ELF-1 (cell line): ENCODE data around the gene NFYA.

Experiments used
- DNase-seq: peaks from one replicate; pipeline ENCODE4 v3.0.0-alpha.2; 2016; ENCODE audit warnings: low read depth, low spot score

The NFYA gene

DNA sequence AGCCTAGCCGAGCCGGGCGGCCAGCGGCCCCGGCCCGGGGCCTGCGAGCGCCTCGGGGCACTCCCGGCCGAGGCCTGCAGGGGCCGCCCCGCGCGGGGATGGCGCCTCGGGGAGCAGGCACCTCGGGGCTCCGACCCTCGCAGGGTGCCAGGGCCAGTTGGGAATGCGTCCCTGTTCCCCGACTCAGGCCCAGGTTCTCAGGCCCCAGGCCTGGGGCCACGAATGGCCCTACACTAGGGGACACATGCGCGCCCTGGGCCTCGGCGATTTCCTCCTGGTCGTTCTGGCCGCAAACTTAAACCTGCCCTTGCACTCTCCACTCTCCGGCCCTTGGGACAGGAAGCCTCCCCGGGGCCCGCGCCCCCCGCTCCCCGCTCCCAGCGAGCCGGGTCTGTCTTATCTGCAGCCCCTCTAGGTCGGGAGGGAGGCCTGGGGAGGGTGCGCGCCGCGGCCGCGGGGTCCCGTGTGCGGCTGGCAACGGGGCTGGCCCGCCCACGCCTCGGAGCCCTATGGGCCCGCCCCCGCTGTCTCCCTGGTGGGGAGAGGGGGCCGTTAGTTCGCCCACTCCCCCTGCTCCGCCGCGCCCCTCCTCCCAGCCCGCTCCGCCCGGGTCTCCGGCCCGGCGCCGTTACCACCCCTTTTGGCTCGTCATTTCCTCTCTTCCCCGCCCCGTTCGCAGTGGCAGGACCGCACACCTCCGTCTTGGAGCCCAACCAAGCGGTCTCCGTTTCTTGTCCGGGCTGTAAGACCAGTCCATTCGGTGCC lies 611 bp downstream of the NFYA start:
- peak; percentile 93 for DNase-seq

DNA sequence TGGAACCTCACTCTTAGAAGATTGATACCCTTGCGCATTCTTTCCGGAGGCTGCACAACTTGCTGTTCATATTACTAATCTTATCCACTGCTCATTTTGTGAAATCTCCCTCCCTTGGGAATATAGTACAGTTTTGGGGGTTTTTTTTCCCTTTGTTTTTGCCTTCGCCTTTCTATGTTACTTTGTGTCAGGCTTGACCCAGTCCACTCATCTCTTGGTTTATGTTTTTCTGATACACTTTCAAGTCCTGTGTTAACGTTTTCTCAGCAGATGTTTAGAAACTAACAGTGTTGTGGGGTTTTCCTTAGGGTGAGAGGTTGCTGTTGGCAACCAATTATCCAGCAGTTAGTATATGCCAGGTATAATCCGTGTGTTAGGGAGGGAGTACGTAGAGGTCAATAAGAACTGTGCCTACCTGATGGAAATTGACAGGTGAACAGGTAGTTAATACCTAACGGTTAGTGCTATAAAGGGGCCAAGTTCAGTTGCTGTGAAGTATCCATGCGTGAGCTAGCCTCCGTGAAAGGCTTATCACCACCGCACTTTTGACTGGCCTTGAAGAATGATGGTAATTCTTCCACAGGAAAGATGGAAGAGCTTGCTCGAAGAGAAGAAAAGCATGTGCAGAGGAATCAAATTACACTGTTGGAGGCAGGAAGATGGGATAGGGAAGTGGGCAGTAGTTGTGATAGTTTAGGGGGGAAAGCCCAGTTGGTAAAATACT lies 1.4 kb downstream of the NFYA start:
- peak; percentile 31 for DNase-seq

DNA sequence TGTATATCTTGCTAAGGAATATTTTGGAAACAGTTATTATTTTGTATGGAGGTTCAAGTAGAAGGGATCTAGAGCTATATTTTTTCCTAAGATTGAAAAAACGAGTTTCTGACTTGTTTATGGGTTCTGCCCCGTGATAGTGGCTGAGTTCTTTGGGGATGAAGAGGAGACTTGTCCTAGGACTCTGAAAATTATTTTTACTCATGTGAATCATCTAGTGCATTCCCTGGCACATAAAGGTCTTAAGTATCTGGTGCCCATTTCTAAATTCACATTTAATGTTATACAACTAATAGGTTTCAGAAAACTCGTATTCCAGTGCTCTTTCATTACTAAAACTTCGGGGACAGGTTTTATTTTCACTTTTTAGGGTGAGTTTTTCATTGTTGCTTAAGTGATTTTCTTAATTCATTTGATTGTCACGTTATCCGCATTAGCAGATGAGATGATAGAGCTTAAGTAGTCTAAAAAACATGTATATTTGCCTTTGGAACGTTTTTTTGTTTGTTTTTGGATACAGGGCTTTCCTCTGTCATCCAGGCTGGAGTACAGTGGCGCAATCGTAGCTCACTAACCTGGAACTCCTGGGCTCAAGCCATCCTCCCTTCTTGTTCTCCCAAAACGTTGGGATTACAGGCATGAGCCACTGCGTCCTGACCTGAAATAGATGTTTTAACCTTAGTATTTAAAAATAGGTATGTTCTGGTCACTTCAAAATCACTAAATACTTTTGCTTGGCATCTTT lies 2.1 kb downstream of the NFYA start:
- DNase-seq: no peak

DNA sequence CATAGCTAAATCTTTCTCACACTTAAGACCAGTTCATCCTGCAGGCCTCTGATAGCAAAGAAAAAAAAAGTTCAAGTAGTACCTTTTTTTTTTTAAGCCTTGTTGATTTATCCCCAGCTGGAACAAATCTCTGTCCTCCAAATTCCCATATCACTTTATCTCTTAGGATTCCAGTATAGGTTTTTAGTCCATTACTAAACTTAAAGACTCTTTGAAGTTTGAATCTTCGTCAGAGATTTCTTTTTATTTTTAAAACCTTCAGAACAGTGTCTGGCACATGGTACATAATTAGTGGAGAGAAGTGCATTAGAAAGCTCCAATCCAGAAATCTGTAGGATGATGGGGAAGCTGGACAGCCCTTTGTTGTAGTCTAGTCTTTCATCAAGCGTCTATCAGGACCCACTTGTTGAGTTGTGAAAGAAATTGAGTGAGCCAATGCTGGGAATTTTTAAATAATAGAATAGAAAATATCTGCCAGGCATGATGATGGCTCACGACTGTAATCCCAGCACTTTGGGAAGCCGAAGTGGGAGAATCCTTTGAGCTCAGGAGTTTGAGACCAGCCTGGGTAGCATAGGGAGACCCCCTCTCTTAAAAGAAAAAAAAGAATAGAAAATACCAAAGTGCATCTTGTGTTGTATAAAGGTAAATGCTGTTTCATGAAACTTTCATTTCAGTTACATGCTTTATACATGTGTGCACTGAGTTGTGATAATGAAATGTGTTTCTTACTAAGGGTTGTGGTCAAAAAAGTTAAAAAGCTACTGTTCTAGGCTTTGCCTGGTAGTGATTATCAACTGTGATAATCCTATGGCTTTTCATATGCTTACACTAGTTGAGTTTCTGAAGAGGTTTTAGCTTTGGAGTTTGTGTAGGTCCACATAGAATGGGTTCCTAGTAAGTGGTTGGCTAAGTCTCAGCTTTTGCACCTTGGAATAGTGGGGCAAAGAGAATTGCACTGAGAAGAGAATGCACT lies 3.2 kb downstream of the NFYA start:
- no peak for DNase-seq

DNA sequence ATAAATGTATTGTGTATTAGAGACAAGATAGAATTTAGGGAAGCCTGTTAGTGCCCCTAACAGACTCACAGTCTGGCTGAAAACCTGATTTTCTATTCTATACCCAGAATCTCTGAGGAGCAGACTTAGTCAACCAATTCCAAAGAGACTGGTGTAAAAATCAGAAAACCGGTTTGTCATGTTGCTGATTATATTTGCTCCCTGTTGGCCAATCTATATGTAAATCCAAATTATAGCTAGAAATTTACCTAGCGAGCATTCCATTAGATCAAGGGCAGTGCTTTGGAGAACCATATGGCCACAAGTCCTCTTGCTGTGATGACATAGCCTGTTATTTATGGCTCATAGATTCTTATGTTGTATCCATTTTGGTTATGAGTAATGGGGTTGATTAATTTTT lies 4.8 kb downstream of the NFYA start:
- no peak for DNase-seq

DNA sequence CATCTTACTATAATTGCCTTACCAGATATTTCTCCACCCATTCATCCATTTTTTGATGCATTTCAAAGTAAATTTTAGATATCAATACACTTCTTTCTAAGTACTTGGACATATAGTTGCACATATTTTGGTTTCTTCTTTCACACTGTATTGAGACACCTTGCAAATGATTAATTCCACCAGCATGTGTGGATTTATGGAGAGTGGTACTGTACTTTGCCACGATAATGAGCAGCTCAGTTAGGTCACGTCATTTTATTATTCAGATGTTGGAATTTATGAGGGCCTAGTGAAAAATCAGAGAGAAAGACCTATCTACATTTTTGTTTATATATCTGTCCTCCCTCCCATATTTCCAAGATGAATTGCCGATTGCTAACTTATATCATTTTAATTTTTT lies 5.3 kb downstream of the NFYA start:
- no peak for DNase-seq

DNA sequence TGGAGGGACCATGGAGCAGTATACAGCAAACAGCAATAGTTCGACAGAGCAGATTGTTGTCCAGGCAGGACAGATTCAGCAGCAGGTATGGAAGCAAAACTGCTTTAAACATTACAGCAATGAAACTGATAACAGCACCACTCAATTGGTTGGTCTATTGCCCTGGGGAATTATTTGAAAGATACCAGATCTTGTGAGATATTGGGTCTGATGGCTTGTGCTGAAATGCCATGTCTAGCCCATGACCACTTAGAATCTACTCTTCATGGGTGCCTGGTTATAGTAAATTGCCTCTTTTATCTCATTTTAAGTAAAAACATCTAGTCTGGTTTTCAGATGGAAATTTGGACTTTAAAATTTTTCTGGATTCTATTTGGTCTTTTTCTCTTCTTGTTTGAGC lies 6.3 kb downstream of the NFYA start:
- no peak for DNase-seq

DNA sequence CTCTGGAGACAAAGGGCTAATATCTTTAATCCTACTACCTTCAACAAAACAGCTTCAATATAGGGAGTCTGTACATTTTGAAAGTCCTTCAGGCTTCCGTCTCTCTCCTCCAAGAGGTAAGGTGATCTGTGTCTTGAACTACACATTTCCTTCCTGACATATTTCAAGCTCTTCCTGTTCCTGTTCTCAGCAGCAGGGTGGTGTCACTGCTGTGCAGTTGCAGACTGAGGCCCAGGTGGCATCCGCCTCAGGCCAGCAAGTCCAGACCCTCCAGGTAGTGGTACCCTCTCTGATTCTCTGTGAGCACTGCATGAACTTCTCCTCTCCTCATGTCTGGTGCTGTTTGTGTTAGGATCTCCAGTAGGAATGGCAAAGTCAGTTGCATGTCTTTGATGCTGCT lies 7.8 kb downstream of the NFYA start:
- no peak for DNase-seq

DNA sequence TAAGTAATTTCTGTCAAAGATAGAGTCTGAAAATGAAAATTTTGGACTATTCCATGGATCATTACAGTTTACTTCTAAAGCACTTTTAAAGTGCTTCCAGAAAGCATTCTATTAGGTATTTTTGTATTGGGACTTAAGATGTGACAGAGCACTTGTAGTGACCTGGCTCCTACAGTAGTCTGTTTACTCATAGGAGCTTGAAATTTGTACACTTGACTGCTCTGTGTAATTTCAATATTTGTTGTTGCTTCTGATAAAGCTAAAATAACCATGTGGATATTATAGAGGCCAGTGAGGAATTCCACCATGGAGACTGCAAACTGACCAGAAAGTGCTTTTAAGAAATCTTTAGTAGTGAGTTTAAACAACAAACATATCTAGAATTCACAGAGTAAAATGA lies 10.3 kb downstream of the NFYA start:
- no peak for DNase-seq

DNA sequence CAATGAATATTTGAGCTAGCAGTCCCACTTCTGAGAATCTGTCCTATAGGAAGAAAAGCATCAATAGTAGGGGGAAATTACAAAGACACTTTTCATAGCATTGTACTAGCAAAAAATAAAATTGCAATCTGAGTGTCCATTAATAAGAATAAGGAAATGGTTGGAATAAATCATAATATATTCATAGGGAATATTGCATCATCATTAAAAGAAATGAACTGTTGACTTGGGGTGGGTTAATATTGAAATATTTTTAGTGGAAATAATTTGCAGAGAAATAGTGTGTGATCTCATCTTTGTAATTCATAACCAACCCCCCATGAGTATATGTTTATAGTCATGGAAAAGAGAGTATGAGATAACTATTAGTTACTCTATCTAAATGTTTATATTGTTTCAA lies 12.4 kb downstream of the NFYA start:
- DNase-seq: no peak

DNA sequence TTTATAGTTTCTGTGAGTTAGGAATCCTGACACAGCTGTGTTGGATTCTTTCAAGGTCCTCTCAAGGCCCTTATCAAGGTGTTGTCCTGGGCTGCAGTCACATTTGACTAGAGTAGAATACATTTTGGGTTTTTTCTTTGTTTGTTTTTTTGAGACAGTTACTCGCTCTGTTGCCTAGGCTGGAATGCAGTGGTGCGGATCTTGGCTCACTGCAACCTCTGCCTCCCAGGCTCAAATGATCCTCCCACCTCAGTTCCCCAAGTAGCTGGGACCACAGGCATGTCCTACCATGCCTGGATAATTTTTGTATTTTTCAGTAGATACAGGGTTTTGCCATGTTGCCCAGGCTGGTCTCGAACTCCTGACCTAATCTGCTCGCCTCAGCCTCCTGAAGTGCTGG lies 15.7 kb downstream of the NFYA start:
- DNase-seq: no peak

DNA sequence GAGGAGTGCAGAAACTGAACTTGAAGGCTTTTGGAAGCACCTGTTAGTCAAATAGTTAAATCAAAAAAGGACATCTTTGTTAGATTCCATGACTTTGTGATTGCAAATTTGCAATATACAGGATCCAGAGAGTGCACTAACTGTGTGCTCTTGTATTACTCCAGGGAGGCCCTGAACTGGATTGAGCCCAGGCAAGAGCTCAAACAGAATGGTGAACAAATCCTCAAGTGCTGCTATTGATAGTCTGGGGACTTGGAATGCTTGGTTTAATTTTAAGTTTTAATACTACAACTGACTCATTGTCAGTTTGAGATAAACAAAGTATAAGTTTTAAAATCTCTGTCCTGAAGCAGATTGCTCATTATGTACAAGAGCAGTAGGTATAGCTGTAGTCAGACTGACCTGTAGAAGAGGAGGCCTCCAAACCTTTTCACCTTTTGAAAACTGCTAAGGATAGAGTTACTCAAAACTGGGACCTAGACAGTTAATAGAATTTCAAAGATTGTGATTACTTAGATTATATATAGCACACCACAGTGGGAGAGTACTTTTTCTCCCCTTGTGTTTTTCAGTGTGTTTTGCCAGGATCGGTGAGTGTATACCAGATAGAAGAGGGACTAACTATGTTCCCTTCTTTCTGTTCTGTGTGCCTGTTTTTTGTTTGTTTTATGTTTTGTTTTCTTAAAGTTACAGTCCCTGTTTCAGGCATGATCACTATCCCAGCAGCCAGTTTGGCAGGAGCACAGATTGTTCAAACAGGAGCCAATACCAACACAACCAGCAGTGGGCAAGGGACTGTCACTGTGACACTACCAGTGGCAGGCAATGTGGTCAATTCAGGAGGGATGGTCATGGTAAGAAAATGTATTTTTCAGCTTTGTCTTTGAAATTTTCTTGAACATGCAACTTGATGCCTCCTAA lies 18.3 kb downstream of the NFYA start:
- no peak for DNase-seq

DNA sequence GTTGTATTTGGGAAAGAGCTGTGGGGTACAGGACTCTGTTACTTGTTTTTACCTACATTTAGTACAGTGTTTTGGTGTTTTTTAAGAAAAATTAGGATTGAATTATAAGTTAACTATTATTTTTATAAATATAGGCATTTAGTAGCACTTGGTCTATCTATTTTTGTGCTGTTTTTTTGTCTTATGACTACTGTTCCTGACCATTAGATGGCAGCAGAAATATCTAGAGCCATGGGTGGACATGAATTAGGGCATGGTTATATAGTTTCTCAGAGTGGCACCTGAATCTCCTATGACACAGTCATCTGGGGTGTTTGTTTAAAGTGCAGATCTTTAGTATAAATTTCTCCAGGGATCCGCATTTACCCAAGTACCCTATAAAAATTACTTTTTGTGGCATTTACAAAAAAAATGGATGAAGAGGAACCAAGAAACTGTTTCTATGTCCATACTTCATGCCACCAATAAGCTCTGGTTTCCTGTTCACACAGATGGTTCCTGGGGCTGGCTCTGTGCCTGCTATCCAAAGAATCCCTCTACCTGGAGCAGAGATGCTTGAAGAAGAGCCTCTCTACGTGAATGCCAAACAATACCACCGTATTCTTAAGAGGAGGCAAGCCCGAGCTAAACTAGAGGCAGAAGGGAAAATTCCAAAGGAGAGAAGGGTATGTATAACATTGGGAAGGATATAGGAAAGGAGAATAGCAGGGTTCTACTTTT lies 19.8 kb downstream of the NFYA start:
- no peak for DNase-seq

DNA sequence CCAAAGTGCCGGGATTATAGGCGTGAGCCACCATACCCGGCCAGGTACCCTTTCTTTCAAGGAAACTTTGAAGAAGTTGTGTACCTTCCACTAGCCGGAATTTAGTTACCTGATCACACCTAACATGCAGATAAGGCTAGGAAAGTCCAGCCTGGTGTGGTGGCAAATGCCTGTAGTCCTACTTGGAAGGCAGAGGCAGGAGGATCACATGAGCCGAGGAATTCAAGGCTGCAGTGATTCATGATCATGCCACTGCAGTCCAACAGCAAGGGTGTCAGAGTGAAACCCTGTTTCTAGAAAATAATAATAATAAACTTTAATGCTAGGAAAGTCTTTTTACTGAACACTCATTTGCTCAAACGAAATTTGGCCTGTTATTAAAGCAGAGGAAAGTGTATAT lies 21.0 kb downstream of the NFYA start:
- no peak for DNase-seq

DNA sequence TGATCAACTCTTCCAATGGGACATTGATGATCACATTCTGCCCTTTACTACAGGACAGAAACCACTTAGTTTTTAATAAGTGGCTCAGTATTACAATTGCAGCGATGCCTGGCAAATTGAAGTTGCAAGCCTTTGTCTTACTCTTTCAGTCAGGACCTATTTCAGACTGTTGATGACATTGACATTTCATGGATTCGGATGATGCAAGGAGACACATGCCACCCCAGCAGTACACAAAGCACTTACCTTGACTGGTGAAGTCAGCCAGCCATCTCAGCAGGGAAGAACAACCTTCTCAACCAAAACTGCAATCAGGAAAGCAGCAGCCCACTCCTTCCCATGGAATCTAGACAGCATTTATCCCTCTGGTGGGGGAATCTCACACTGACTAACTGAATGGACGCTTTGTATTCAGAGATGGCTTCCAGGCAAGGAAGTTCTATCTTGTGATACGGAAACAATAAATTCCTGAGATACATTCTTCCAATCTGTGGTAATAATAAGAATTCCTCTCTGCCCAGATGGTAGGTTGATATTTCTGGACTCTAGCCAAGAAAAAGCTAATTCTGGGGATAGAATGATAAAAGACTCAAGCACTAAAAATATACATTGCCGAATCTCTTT lies 24.8 kb downstream of the NFYA start:
- DNase-seq: no peak

DNA sequence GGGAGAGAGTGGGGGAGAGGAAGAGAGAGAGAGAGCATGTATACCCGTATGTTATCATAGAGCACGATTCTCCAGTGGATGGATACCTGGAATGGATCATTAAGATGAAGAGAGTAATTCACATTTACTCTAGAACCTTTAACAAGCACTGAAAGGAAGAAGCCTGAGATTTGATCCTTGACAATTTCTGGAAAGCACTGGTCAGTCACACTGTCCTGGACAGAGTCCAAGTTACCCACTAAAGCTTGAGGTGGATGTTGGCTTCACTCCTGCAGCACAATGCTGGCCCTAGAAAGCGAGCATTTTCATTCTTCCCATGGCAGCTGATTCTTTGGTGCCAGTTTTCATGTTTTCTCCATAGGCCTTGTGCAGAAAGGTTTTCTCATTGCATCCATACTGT lies 25.6 kb downstream of the NFYA start:
- no peak for DNase-seq

DNA sequence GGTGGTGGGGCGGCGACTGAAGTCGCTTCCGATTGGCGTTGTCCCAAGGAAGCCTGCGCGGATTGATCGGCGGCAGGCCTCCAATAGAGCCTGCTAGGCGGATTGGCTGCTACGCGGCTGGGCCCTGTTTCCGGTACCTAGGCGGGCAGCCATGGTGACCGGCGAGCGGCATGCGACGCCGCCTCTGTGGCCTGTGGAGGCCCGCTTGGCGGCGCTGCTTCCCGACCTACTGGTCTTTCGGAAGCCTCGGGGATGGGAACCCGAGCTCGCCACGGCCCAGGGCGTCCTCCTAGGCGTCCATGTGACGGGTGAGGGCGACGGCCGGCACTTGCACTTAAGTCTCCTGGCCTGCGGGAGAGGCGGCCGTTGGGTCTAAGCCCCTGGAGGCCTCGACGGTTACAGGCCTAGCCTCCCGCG lies 28.1 kb downstream of the NFYA start:
- peak; percentile 76 for DNase-seq

DNA sequence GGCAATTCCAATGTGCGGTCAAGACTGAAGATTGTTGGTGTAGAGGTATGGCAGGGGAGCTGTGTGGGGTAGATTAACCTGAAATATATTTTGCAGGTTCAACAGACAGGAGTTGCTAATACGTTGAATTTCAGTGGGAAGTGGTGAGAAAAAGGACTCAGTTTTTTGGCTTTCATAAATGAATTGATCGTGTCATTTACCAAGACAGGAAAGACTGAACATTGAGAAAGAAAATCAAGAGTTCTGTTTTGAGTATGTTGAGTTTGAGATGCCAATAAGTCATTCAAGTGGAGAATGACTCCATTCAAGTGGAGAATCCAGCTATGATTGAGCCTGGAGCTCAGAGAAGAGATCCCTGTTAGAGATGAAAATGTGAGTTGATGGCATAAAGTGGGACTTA lies 31.1 kb downstream of the NFYA start:
- no peak for DNase-seq

DNA sequence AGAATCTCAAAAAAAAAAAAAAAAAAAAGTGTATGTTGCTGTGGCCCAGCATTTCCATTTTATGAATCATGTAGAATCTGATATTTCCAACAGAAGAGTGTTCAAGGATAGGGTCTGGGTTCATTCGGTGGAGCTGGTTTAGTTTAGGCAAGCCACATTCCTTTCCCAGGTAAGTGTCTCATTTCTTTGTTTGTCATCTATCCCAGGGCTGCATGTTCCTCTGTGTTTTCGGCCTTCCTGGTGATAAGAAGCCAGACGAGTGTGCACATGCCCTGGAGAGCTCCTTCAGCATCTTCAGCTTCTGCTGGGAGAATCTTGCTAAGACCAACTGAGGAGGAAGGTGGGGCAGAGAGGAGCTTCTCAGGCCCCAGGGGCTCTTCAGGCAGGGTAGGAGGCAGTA lies 38.2 kb downstream of the NFYA start:
- peak; percentile 50 for DNase-seq
